Fibroblast of villous mesenchyme (primary cell): ENCODE measurements around the gene FOXD2. TPM values are rescaled to one million over a fixed set of nuclear protein-coding genes. Genes with fewer than 3 reads are reported as not detected.

ENCODE experiments used
- DNase-seq: peaks from one replicate; pipeline ENCODE4 v3.0.0-alpha.2; 2010; ENCODE audit warnings: low read depth
- H3K4me3 ChIP-seq: 2 replicates; pipeline ENCODE4 v1.5.1; 2011; ENCODE audit warnings: low read depth, mild to moderate bottlenecking, low read length
- total RNA-seq: library from RNA; depleted of rRNA; stranded (reverse); fragments of >200 nt; gene quantifications from 2 replicates; pipeline ENCODE4 v1.2.3, GENCODE V29; 2012
- TF ChIP-seq, protein P1 (sequence below): IDR thresholded peaks from 2 replicates; pipeline ENCODE4 v1.5.1; 2012; ENCODE audit warnings: low read depth, mild to moderate bottlenecking, low read length; ENCODE audit not compliant: insufficient read depth

FOXD2 gene
- total RNA-seq, 1 donor = under 0.01 TPM

DNA sequence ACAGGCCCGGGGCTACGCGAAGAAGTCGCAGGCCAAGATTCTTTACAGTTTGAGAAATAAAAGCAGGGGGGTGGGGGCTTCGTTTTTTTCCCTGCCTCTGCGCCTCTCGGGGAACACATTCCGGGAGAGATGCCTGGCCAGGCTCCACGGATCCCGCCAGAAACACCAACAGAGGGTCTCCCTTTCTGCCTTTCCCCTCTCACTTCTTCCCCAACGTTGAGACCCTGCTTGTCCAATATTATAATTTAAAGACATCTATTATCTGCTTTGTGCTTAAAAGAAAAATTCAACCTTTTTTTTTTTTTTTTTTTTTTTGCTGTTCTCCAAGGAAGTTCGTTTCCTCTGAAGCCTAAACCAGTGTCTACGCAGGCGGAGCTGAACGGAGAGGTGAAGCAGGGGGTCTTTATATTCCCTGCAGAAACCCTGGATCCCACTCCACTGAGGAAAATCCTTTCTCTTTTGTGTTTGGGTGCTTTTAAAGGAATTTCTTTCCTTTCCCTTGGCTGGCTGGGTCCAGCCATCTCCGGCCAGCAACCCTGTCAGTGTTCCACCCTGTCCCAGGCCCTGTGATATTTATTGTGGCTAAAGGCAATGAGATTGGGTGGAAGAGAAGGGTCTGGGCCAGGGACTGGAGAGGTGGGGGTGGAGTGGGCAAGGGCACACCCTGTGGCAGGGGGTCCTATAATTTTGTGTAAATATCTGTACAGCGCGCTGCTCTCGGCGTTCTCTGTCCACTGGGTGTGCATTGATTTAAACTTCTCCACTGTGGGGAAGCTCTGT, 2.2 kb downstream of the FOXD2 start:
- DNase-seq = no peak
- no peak overlapping the region for H3K4me3 ChIP-seq
- TF ChIP-seq, protein P1, sequence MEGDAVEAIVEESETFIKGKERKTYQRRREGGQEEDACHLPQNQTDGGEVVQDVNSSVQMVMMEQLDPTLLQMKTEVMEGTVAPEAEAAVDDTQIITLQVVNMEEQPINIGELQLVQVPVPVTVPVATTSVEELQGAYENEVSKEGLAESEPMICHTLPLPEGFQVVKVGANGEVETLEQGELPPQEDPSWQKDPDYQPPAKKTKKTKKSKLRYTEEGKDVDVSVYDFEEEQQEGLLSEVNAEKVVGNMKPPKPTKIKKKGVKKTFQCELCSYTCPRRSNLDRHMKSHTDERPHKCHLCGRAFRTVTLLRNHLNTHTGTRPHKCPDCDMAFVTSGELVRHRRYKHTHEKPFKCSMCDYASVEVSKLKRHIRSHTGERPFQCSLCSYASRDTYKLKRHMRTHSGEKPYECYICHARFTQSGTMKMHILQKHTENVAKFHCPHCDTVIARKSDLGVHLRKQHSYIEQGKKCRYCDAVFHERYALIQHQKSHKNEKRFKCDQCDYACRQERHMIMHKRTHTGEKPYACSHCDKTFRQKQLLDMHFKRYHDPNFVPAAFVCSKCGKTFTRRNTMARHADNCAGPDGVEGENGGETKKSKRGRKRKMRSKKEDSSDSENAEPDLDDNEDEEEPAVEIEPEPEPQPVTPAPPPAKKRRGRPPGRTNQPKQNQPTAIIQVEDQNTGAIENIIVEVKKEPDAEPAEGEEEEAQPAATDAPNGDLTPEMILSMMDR = no peak

GRCh38 chr1:47440599-47441081, 2.8 kb downstream of the FOXD2 start:
- TF ChIP-seq, protein P1 = no peak
- H3K4me3 ChIP-seq = no peak overlapping the region
- no peak for DNase-seq

DNA sequence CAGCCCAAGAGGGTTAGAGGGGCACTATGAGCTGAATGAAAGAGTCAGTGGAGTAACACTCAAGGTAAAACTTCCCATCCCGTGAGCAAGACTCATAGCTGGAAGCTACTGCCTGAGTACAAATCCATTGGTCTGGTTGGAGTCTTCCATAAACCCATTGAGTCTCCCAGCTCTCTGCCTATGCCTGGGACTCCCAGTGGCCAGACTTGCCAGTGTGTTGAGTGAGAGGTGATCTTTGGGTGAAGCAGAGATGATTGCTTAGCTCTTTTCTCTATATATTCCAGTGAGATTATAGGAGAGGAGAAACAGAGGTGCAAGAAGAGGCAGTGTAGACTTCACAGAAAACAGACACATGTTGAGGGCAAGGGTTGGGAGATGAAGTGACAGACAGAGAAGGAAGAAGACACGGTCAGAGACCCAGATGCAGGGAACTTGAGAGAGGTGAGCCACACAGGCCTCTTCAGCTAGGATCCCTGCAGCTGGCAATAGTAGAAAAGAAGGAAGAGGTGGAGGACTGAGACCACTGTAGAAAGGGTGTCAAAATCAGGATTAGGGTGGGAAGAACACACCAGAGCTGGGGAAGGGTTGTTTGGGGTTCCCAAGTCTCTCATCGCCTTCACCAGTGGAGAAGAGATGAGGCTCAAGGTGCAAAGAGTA, 3.7 kb downstream of the FOXD2 start:
- no peak for DNase-seq
- TF ChIP-seq, protein P1 = no peak
- H3K4me3 ChIP-seq = no peak overlapping the region

GRCh38 chr1:47442202-47442601, 4.4 kb downstream of the FOXD2 start:
- no peak for DNase-seq
- no peak overlapping the region for H3K4me3 ChIP-seq
- TF ChIP-seq, protein P1 = no peak

GRCh38 chr1:47442842-47443529, 5.1 kb downstream of the FOXD2 start:
- TF ChIP-seq, protein P1 = no peak
- no peak overlapping the region for H3K4me3 ChIP-seq
- no peak for DNase-seq

DNA sequence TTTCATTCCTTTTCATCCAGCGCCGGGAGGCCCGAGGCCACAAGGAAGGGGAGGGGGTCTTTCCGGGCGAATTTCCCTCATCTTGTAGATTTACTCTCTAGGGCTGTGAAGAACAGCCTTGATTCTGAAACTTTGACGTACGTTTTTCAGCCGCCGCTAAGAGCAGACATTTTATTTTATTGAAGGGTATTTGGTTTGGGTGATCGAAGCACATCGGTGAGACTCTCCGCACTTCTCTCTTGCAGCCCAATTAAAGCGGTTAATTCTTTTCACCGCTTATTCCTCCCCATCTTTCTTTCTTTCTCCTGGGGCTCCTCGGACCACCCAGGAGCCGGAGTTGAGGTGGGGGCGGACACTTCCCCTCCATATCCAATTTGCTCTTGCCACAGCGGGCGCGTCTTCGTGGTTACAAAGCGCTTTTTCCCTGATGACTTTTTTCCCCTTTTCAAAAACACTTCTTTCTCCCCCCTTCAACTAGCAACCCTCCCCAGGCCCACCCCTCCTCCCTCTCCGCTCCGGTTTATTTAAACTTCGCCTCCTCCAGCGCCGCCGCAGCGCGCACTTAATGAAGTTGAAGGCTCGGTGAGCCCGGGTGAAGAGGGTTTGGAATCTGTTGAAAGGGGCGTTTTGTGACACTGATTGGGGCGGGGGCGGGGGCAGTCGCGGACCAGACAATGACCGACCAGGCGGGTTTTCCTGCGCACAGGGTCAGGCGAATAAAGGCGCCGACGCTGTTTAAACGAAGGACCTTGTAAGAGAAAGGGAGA, 5.9 kb downstream of the FOXD2 start:
- DNase-seq = no peak
- TF ChIP-seq, protein P1 = no peak
- H3K4me3 ChIP-seq = no peak overlapping the region
